RWPE1 (cell line): ENCODE measurements around the gene PLXNB1.

Source experiments
- CTCF ChIA-PET: fragments of 350-600 bp; sonication (Branson Sonifier 250); formaldehyde crosslinking; extraction: SDS; loops from one replicate; lab custom pipeline; 2021; lab: Yijun Ruan, JAX
- POLR2A ChIA-PET: fragments of 400-600 bp; formaldehyde crosslinking; extraction: SDS; loops from one replicate; lab custom pipeline; 2020; ENCODE audit warnings: antibody characterized with exemption; ENCODE audit not compliant: low non-redundant PET; lab: Yijun Ruan, JAX
- DNase-seq: peaks from one replicate; pipeline ENCODE4 v3.0.0; 2012; ENCODE audit warnings: low spot score
- H3K27ac ChIP-seq: fragments of 450-650 bp; 2 replicates; pipeline ENCODE4 v1.5.1; 2017
- CTCF ChIP-seq: fragments of 450-650 bp; conservative IDR thresholded peaks from 2 replicates; pipeline ENCODE4 v1.5.1; 2017; ENCODE audit warnings: low read depth, mild to moderate bottlenecking

The PLXNB1 gene

GRCh38 chr3:48423883-48424695 is 5.8 kb downstream of the PLXNB1 start:
- no peak for DNase-seq
- no peak for TF ChIP-seq CTCF
- CTCF ChIA-PET, result interaction anchor here (0.8 kb wide), 1 partner anchor 12 kb away, joined by 3 read pairs; no protein-coding TSS in a partner anchor
- POLR2A ChIA-PET, result no interaction called here
- H3K27ac ChIP-seq, result peak overlapping the region; percentile 99

DNA sequence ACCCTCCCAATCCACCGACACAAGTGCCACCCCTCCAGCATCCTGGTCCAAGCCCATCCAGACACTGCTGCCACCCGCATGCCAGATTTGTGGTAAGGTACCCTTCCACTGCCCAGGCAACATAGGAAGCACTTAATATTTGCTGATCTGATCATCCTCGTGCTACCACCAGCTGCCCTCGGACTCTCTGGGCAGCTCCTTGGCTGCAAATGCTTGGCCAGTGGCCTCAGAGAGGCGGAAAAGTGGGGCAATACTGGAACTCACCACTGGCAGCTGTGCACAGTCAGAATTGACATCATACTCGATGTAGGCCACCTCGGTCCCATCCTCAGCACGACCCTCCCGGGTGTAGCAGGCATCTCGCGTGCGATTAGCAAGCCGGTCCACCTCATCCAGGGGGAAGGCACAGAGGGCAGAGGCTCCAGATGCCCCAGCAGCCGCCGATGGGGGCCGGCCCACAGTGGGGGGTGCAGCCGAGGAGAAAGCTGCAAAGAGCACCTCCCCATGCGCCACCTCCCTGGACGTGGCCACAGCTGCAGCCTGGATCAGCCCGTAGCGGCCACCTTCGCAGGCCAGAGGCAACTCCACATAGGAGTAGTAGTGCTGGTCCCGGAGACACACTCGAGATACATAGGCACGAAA is 6.5 kb downstream of the PLXNB1 start:
- POLR2A ChIA-PET, result no interaction called here
- DNase-seq, result no peak
- CTCF ChIA-PET, result interaction anchor here (0.8 kb wide), 1 partner anchor 13 kb away, joined by 3 read pairs; no protein-coding TSS in a partner anchor
- TF ChIP-seq CTCF, result no peak
- peak overlapping the region; percentile 99 for H3K27ac ChIP-seq

DNA sequence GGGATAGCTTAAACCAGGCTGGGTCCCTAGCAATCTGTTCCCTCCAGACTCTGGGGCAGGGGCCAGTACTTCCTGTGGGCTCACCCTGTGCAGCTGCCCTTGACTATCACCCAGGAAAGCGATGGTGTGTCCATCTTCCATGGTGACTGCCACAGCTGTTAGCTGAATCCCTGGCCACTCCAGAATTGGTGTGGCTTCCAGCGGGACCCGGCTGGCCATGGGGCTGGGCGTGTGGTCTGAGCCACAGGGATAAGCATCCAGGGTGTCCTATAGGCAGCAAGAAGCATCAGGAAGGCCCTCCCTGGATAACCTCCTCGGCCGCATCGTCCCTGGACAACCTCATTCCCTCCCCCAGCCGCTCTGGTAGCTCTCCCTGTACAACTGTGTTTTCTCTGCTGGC is 7.2 kb downstream of the PLXNB1 start:
- no peak for DNase-seq
- ChIA-PET POLR2A (no interaction called here), CTCF (interaction anchor here (0.5 kb wide), 1 partner anchor 68 kb away, joined by 3 read pairs; no protein-coding TSS in a partner anchor)
- peak overlapping the region; percentile 99 for H3K27ac ChIP-seq
- TF ChIP-seq CTCF, result no peak

DNA sequence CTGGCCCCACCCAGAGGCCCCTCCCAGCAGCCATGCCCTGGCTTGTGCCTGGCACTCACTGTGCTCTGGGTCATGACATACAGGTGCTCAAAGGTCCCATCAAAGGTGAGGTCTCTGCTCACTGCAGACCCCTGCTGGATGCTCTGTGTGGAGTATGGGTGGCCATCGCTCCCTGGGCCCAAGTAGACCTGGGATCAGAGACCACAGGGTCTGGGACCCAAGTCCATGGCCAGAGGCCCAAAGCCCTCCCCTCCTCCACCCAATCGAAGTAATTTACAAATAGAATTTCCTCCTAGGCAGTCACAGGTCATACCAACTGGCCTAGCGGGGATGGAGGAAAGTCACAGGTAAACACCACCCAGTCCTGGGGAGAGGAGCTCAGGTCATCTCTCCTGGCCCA is 7.6 kb downstream of the PLXNB1 start:
- DNase-seq, result no peak
- TF ChIP-seq CTCF, result no peak
- ChIA-PET CTCF (interaction anchor here (0.5 kb wide), 1 partner anchor 68 kb away, joined by 3 read pairs; no protein-coding TSS in a partner anchor), POLR2A (no interaction called here)
- H3K27ac ChIP-seq, result peak overlapping the region; percentile 99

DNA sequence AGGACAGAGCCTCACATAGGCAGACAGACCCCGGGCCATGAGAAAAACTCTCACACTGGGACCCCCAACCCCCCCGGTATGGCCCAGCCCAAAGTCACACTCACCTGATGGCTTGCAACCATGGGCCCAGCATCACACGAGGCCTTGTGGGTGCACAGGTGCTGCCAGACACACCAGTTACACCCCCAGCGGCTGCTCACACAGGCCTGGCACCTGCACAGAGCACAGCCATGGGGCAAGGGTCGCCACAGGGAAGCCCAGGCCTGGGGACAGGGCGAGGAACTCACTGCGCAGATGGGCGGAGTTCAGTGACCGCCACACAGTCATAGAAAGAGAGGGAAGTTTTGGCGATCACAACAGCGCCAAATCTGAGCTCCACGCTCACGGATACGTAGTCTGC is 9.3 kb downstream of the PLXNB1 start:
- POLR2A ChIA-PET, result no interaction called here

More for the DNA sequence above, 9.3 kb downstream of the PLXNB1 start:
- H3K27ac ChIP-seq, result peak overlapping the region; percentile 99
- DNase-seq, result no peak
- no peak for TF ChIP-seq CTCF
- CTCF ChIA-PET, result no interaction called here
